NCI-H345 (cell line): ENCODE data around the gene RND3.

ENCODE experiments used
- DNase-seq: peaks from one replicate; lab custom pipeline; 2025; lab: John Stamatoyannopoulos, UW

The RND3 gene, protein sequence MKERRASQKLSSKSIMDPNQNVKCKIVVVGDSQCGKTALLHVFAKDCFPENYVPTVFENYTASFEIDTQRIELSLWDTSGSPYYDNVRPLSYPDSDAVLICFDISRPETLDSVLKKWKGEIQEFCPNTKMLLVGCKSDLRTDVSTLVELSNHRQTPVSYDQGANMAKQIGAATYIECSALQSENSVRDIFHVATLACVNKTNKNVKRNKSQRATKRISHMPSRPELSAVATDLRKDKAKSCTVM

DNA sequence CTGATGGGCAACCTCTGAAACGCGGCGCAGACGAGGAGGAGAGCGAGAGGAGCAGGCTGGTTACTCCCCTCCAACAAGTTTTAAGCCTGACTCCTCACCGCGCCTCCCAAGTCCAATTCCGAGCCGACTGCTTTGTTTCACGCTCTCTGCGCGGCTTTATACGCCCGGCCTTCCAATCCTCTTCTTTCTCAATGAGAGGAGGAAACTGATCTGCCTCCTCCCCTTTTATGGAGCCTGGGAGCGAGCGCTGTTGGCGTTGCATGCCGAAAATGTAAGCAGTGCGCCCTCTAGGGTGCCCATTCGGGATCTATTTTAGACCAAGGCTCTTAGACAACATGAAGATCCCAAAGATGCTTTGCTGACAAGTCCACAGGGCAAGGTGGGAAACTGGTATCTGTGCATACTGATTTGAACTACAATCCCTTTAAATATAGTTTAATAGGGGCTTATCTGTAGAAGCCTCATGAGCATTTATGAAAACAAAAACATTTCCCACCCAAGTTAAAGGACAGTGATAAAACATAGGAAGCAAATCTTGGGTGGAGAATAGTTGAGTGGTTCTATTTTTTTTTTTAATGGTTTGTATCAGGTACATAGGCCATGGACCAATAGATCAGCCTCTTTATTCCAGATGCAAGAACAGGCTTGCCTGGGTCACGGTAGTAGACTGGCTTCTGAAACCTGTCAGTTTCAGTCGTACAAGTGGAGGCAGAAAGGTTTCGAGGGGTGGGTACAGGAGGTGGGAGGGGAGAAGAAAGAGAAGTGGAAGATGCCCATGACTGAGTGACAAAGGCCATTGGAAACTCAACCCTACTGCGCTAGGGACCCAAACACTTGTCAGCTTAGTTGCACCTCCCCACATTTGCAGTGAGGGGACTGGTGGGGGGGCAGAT is at the start of gene RND3:
RND3 (minus strand) TSS at position 131 of the 893 bp plus-strand sequence. CDS start 250 bp downstream, outside the sequence.
- DNase-seq, result peak; percentile 99

DNA sequence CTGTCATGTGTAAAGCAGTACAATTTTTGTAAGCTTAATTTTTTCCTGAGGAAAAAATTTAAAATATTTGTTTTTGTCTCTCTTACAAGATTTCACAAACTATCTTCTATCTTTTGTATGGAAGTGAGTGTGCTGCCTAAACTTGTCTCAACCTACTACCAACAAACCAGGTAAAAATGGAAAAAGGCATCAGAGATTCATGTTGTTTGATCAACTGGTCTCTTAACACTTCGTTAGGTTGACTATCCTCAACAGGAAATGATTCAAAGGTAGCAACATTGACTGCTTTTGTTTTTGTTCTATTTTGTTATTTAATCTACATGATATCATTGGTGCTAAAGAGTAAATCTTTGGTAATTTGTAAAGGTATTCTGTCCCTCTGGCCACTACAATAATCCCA is 47.7 kb upstream of the RND3 start:
- no peak for DNase-seq

DNA sequence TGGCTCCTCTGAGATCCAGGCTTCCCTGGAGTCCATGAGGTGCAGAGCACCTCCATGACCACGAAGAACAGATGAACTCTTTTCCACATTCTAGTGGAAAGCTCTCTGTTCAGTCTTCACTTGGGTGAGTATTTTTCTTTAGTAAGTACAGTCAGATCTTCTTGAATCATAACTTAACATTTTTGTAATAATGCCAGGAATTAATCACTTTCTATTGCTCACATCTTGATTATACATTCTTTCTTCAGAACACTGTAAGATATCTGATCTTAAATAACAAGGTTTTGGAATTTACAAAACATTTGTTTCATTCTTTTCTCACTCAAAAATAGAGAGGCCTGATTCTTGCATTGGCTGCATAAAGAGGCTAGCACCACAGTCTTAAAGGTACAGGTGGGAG is 45.4 kb upstream of the RND3 start:
- no peak for DNase-seq

DNA sequence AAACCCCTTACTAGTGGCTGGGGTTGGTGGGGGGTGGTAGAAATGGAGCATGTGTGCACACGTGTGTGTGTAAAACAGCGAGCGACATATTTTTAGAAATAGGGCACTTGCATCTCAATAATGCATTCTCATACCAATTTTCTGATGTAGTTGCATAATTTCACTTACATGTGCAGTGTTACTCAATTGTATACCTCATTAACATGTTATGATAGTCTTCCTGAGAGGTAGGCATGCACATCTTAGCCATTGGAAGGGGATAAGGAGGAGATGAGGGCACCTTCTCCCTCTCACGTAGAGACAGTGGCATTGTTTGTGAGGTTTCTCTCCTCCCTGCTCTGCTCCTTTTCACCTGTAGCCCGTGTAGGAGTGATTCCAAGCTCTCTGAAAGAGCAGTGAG is 44.6 kb upstream of the RND3 start:
- DNase-seq, result no peak

DNA sequence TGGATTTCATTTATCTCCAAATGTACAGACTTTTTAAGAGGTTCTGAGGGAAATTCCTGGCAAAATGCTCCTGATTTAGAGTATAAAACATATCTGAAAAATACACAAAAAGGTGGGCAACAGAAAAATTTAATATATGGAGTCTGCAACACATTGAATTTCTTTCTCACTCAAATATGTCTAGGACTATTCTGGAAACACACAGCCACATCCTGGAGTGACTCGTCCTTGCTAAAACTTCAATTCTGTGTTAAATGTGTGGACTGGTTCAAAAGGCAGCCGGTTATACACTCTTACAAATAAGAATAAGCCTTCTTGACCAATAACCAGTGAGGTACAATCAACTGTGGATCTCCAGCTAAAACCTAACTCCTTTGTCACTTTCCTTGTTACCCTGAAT is 44.1 kb upstream of the RND3 start:
- no peak for DNase-seq

DNA sequence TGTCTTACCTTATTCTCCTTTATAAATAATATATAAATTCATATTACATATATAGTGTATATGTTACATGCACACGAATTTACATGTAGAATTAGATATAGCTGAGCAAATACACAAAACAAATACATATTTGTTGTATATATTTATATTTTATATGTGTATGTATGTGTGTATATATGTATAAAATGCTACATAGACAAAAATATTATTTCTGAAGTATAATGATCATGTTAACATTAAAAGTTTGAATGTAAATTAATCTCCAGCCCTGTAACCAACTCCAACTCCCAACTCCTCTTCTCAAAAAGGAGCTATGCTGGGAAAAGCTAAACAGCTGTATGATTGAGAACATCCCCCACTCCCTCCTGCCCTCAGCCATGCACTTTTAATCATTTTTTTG is 42.7 kb upstream of the RND3 start:
- no peak for DNase-seq

DNA sequence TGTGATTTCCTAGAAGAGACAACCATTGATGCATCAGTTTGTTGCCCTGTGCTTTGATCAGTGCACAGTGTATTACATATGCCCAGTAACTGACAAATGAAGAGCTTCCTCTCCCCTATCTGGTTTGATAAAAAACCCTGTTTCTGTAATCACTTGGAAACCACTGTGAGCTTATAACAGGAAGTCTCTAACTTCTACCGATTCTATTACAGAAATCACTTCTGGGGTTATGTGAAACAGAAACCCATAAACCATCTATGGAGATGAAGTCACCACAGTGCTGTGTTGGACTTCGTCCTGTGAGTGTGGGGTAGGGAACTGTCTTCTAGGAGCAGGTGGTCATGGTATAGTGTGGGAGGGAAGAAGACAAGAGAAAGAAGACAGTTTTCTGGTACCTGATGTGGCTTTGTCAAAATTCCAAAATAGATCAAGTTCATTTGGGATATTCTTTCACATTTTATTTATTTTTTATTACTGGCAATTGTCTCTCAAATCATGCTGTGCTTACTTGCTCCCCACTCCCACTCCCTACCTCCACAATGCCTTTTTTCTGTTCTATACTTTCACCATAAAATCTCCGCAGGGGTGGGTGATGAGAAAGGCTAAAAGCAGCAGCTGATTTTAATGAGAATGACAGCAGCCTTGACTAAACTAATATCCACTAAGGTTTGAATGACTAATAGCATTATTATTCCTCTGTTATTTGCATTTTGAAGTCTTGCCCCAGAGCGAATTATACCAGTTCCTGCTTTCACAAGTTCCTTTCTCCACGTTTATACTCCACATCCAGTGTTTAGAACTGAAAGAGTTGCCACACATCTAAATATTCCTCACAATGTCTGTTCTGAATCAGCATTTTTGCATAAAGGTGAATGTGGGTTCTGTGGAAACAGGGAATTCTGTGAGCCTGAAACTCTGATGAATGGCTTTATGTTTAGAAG is 41.7 kb upstream of the RND3 start:
- no peak for DNase-seq

DNA sequence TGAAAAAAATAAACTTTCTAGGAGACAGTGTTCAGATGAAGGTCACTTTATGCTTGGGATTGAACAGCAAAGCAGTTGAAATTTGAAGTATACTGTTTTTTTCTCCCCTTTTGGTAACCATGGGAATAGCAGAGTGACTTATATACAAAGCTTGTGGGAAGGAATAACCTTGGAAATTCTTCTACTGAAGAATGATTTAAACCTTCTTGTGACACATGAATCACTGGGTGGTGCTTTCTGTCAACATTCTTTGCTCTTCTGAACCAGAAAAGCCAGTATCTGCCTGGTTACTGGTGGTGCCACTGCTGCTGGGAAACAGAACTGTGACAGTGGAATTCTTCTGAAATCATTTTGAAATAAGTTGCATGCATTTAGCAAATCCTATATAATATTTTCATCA is 39.4 kb upstream of the RND3 start:
- DNase-seq, result no peak

DNA sequence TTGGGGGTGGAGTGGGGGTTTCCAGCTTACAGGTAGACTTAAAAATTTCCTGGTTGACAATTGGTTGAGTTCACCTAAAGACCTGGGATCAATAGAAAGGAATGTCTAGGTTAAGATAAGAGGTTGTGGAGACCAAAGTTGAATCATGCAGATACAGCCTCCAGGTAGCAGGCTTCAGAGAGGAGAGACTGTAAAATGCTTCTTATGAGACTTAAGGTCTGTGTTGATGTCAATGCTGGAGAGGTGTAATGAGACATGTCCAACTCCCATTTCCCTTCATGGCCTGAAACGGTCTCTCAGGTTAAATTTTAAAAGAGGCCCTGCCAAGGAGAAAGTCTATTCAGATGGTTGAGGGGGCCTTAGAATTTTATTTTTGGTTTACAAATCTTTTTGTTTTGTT is 38.5 kb upstream of the RND3 start:
- no peak for DNase-seq

DNA sequence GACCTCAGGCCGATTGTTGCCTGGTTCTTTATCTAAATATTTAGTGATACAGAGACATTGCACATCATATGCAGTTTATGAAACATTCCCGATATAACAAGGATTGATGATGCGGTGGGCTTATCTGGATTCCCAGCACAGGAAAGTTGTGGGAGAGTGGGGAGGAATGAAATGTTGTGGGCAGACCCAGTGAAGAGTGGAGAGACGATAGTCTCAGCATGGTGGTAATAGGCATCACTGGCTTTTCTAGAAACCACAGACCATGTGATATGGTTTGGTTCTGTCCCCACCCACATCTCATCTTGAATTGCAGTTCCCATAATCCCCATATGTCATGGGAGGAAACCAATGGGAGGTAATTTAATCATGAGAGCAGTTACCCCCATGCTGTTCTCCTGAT is 34.8 kb upstream of the RND3 start:
- no peak for DNase-seq

DNA sequence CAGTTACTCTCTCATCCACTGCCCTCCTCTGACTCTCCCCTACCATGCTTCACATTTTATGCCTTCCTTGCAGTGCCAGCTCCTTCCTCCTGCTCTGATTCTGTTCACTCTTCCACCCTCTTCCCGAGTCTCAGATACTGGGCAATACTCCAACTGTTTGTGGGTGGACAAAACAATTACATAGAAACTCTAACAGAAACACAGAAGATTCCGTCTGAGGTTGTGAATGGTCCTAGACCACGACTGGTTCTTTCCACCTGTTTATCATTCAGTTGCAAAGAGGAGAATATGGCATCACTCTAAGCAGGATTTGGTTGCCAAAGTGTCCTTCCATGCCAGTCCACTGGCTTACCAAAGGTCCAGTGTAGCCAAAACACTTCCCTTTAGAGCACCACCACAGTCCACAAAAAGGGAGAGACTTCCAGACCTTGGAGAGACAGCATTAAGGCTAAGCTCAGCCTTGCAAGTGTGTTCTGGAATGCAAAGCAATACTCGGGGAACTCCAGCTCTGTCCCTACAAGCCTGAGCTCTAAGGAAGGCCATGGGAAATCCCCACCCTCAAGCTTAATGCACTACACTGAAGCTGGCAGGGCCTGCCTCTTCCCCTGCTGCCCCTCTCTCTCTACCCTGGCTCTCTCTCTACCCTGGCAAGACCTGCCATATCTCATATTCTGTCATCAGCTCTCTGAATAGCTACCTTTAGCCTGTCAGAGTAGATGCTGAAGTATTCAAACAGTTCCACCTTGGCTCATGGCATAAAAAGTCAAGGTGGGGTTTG is 33.6 kb upstream of the RND3 start:
- no peak for DNase-seq

DNA sequence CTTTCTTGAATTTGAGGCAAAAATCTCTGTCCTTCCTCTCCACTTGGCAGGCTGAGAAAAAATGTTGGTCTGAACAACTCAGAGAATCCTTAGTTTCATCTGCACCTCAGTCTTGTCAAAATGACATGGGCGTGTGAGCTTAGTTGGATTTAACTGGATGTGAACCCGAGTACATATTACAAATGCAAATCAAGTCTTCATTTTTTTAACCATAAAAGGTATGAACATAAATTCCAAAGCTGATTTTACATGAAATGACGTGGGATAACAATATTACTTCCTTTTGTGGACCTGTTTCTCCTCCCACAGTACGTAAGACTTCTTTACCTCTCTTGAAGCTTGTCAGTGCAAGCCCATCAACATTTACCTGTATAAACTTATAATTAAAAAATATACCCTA is 32.6 kb upstream of the RND3 start:
- no peak for DNase-seq

DNA sequence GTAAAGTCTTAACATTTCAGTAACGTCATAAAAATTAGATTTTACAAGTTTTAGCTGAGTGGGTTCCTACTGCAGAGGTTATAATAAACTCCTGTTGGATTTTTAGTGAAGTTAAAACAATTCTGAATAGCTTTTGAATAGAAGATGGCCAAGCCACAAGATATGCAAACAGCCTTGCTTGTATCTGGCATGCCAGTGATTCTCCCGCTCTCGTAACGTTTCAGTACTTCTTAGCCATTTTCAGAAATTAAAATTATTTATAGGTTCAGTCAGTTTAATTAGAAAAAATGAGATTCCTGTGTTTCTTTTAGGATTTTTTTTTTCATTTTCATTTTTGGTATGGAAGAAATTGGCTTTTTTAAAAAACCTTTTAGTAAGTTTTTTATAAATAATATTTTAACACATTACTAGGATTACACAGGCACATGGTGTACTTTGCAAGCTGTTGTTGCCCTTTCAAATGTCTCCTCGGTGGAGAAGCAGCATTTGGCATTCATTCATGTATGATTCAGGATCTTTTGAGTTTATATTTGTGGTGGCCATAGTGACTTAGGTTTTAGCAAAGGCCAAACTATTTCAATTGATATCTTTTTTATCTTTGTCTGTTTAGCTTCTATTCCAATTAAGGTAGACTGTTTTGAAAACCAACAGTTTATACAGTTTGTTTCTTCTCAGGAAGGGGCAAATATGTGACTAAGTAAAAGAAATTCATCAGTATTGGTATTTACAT is 30.6 kb upstream of the RND3 start:
- no peak for DNase-seq

DNA sequence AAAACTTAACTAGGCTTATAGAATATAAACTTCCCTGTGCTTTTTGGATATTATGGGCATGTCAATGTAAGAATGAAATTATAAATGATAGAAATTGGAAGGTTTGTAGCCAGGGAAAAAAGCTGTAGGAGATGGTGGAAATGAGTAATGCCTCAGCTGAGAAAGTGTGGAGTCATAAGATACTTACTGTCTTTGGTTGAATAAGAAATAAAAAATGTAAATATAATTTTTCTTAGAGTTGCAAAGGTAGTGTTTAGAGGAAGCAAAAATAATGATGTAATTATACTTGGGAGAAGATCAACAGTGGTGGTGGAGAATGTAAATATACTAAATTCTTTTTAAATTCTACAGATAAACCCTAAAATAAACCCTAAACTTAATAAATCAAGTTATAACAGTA is 26.2 kb upstream of the RND3 start:
- DNase-seq, result no peak

DNA sequence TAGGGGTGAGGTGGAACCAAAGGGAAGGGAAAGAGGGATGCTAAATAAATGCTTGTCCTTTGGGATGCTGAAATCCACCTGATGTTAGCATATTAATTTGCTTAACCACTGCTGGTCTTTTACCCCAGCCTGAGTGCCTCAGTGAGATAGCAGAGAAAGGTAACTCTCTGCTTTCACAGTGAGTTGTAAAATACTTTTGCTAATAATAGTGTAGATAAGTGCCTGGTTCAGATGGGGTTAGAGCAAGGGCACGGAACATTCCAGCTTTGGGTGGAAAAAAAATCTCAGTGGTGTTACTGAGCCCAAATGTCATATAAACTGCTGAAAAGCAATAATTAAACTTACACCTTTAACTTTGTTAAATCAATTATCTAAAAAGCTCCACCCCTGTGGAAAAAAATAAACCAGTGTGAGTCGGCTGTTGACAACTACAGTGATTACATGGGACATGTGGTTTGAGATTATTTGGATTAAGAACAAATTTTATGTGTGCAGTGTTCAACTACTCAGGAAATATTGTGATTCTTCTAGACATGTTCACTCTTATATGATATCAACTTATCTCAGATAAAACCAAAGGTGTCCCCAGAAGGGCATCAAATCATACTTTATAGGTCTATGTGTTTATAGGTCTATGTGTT is 21.1 kb upstream of the RND3 start:
- DNase-seq, result no peak

DNA sequence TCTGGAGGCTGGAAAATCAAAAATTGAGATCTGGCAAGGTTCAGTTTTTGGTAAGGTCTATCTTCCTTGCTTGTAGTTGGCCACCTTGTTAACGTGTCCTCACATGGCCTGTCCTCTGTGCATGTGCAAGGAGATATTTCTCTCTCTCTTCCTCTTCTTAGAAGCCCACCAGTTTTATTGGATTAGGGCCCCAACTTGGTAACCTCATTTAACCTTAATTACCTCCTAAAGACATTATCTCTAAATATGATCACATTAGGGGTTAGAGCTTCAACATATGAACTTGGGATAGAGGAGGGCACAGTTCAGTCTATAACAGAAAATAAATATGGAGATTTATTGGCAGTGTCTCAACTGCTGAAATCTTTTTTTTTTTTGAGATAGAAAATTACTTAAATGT is 19.6 kb upstream of the RND3 start:
- DNase-seq, result no peak

DNA sequence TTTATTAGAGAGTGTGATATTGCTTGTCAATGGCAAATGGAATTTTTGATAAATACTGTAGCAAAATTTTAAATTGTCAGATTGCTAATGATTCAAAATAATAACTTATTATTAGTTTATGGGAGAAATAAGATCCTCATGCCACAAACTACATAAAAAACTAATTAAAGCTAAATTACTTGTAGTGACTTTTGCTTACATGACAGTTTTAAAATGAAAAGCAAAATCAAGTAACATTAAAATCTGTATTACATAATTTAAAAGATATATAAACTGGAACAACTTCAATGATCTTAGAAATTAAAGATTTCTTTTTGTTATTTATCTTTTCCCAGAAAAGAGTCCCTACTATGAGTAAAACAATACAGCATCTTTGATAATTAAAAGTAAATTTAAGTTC is 17.7 kb upstream of the RND3 start:
- no peak for DNase-seq

DNA sequence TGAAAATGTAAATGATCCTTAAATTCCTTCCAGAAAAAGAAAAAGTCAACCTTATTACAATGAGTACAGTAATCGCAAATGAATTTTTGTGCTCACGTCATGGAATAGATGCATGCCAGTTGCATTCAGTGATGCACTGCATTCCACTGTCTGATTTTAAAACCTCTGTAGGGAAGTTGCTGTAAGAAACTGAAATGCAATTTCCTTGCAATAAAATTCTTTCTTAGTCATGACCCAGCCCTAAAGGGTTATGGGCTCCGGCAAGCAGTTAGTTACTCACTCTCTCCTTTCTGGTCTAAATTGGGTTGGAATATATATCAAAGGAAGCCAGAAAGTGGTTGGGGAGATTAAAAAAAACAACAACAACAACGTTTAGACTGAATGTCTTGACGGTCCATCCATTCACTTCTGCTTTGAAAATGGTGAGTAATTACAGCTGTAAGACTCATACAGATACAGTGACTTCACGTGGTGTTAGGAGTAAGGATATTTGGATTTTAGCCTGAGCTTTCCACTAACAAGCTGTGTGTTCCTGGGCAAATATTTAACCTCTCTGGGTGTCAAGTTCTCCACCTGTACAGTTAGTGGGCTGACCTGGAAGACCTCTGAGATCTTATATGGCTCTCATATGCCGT is 8.6 kb upstream of the RND3 start:
- DNase-seq, result no peak

DNA sequence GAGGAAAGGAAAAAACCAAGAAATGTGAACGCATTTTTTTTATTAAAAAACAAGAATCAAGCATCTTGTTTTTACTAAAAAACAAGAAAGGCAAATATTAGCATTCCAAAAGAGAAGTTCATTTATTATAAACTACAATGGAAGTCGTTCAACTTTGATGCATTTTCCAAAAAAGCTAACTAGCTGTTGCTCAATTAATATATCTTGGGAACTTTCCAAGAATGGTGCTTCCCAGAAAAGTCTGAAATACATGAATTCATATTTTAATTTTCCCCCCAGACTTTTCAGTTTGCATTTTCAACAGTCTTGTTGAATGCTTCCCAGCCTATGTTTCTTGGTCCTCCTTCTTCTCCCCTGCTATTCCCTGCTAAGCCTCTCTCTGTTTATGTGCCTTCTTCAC is 7.5 kb upstream of the RND3 start:
- DNase-seq, result no peak
